ENCODE measurements around the gene PPARGC1A. TPM values are rescaled to one million over a fixed set of nuclear protein-coding genes. Genes with fewer than 3 reads are reported as not detected.

Gene PPARGC1A
- total and polyA plus RNA-seq, 2 of the 13 experiments (the other 11 are each of a cell fraction or from before 2014, with no cell fraction given): 20.7 to 37.3 TPM

DNA sequence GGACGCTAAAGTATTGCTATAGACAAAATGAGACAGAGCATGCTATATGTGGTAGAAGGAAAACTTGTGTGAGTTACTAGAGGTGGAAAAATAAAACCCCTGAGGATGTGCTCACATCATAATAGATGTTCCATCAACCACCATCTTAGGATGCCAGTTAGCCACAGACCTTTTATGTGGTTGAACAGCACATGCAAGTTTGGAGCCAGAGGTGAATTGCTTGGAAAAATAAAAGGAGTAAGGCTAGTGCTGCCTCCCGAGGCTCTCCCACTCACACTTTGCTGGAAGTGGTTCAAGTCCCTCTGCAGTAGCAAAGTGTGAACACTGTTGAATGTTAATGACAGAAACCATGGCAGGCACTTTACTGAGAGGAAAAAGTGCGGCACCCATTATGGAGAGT is 39.4 kb upstream of the PPARGC1A start:
- no TSS peak for BruUV-seq (replicated peaks)
- Histone ChIP-seq H3K9ac (ENCODE audit: insufficient read depth, low read depth, low read length) (no peak overlapping the region), H3K4me2 (ENCODE audit: low read depth, low read length) (no peak overlapping the region), H3K4me3 (replicated peaks in 1 of 3; ENCODE audit: insufficient read depth in 1 of 3, low read depth in 2 of 3, low read length in 3 of 3) (no peak overlapping the region), H2AFZ (ENCODE audit: low read length) (no peak overlapping the region), H3K4me1 (ENCODE audit: insufficient read depth, low read length) (peaks cover 20% of the 10 kb centered on the region), H3K79me2 (ENCODE audit: insufficient read depth, low read length) (no peaks in the 10 kb centered on the region), H3K9me3 (ENCODE audit: low read length) (peaks cover 11% of the 10 kb centered on the region), H3K27me3 (ENCODE audit: control insufficient read depth in 1 of 2, insufficient read depth in 2 of 2, low read length in 2 of 2) (peaks cover 0 to 16% of the 10 kb centered on the region in 2 experiments; a peak in 3 of 5 replicates), H4K20me1 (ENCODE audit: insufficient read depth, low read length) (no peaks in the 10 kb centered on the region), H3K36me3 (replicated peaks in 1 of 2; ENCODE audit: control insufficient read depth in 1 of 2, insufficient read depth in 2 of 2, low read length in 2 of 2) (no peaks in the 10 kb centered on the region), H3K27ac (ENCODE audit: extremely low read length, insufficient read depth, low read length) (no peak overlapping the region)
- no peak for FAIRE-seq
- in situ Hi-C loops (cut with HindIII; ENCODE audit: extremely low pct_ligation_motif_present, low pct_unique_long_range_greater_than_20kb): no loop called here
- ATAC-seq: no peak
- no peak for DNase-seq (ENCODE audit: low spot score)
- TF ChIP-seq, protein P1, sequence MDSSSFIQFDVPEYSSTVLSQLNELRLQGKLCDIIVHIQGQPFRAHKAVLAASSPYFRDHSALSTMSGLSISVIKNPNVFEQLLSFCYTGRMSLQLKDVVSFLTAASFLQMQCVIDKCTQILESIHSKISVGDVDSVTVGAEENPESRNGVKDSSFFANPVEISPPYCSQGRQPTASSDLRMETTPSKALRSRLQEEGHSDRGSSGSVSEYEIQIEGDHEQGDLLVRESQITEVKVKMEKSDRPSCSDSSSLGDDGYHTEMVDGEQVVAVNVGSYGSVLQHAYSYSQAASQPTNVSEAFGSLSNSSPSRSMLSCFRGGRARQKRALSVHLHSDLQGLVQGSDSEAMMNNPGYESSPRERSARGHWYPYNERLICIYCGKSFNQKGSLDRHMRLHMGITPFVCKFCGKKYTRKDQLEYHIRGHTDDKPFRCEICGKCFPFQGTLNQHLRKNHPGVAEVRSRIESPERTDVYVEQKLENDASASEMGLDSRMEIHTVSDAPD (CRISPR knock-in tag; IDR thresholded peaks at IDR 0.05): no peak
- TF ChIP-seq ZNF550 (CRISPR knock-in tag; IDR thresholded peaks at IDR 0.05; ENCODE audit: borderline replicate concordance): no peak
- TF ChIP-seq, protein P2, sequence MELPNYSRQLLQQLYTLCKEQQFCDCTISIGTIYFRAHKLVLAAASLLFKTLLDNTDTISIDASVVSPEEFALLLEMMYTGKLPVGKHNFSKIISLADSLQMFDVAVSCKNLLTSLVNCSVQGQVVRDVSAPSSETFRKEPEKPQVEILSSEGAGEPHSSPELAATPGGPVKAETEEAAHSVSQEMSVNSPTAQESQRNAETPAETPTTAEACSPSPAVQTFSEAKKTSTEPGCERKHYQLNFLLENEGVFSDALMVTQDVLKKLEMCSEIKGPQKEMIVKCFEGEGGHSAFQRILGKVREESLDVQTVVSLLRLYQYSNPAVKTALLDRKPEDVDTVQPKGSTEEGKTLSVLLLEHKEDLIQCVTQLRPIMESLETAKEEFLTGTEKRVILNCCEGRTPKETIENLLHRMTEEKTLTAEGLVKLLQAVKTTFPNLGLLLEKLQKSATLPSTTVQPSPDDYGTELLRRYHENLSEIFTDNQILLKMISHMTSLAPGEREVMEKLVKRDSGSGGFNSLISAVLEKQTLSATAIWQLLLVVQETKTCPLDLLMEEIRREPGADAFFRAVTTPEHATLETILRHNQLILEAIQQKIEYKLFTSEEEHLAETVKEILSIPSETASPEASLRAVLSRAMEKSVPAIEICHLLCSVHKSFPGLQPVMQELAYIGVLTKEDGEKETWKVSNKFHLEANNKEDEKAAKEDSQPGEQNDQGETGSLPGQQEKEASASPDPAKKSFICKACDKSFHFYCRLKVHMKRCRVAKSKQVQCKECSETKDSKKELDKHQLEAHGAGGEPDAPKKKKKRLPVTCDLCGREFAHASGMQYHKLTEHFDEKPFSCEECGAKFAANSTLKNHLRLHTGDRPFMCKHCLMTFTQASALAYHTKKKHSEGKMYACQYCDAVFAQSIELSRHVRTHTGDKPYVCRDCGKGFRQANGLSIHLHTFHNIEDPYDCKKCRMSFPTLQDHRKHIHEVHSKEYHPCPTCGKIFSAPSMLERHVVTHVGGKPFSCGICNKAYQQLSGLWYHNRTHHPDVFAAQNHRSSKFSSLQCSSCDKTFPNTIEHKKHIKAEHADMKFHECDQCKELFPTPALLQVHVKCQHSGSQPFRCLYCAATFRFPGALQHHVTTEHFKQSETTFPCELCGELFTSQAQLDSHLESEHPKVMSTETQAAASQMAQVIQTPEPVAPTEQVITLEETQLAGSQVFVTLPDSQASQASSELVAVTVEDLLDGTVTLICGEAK (IDR thresholded peaks at IDR 0.05): no peak
- TF ChIP-seq, protein P2 (CRISPR knock-in tag; IDR thresholded peaks at IDR 0.05): no peak
- TF ChIP-seq FOXC1 (CRISPR knock-in tag; IDR thresholded peaks at IDR 0.05; ENCODE audit: borderline replicate concordance): no peak
- no peak for TF ChIP-seq RARG (CRISPR knock-in tag; IDR thresholded peaks at IDR 0.05; ENCODE audit: low read depth)
- TF ChIP-seq NFIB (CRISPR knock-in tag; IDR thresholded peaks at IDR 0.05; ENCODE audit: borderline replicate concordance): no peak
- no peak for TF ChIP-seq ZNF546 (CRISPR knock-in tag; conservative IDR thresholded peaks at IDR 0.05)
- TF ChIP-seq ZNF607 (CRISPR knock-in tag; IDR thresholded peaks at IDR 0.05; ENCODE audit: borderline replicate concordance): no peak
- 43% methylated on average over 3 of the region's 3 CpGs for WGBS (ENCODE audit: low lambda C conversion rate)
- intact Hi-C loops (cut with micrococcal nuclease; ENCODE audit: unreplicated experiment): no loop called here
- ChIA-PET CTCF (ENCODE audit: low intra/inter-chr PET ratio, low total read pairs) (no interaction called here), POLR2A (no interaction called here)

Measured in HepG2 (cell line).